ENCODE results near the gene CEL.

The CEL gene

GRCh38 chr9:133107961-133108793 lies 46.4 kb downstream of the CEL start:
- Histone ChIP-seq H3K9ac (ENCODE audit: low read depth, low read length) (no peak overlapping the region), H3K9me3 (replicated peaks; ENCODE audit: low read length) (no peaks in the 10 kb centered on the region)

GRCh38 chr9:133108794-133109641 lies 47.2 kb downstream of the CEL start:
- Histone ChIP-seq H3K4me3 (ENCODE audit: low read length) (no peak overlapping the region), H3K9me3 (replicated peaks; ENCODE audit: low read length) (no peaks in the 10 kb centered on the region)

More at GRCh38 chr9:133107961-133108793, 46.4 kb downstream of the CEL start:
- Histone ChIP-seq H3K27me3 (ENCODE audit: control insufficient read depth, insufficient read depth, low read length) (no peaks in the 10 kb centered on the region), H3K4me2 (ENCODE audit: low read length) (no peak overlapping the region), H3K36me3 (ENCODE audit: insufficient read depth, low read length) (peaks cover 31% of the 10 kb centered on the region), H3K4me1 (ENCODE audit: control insufficient read depth, insufficient read depth, low read length) (peaks cover 7% of the 10 kb centered on the region), H3K4me3 (ENCODE audit: low read length) (no peak overlapping the region)

GRCh38 chr9:133109931-133110650 lies 48.3 kb downstream of the CEL start:
- no peaks in the 10 kb centered on the region for H3K9me3 ChIP-seq (replicated peaks; ENCODE audit: low read length)
- peaks cover 31% of the 10 kb centered on the region for H3K36me3 ChIP-seq (ENCODE audit: insufficient read depth, low read length)
- H3K4me2 ChIP-seq (ENCODE audit: low read length), result no peak overlapping the region
- no peak overlapping the region for H3K4me3 ChIP-seq (ENCODE audit: low read length)
- H3K4me1 ChIP-seq (ENCODE audit: control insufficient read depth, insufficient read depth, low read length), result peaks cover 26% of the 10 kb centered on the region
- H3K27me3 ChIP-seq (ENCODE audit: control insufficient read depth, insufficient read depth, low read length), result no peaks in the 10 kb centered on the region
- H3K9ac ChIP-seq (ENCODE audit: low read depth, low read length), result no peak overlapping the region

More at GRCh38 chr9:133108794-133109641, 47.2 kb downstream of the CEL start:
- Histone ChIP-seq H3K36me3 (ENCODE audit: insufficient read depth, low read length) (peaks cover 31% of the 10 kb centered on the region), H3K4me1 (ENCODE audit: control insufficient read depth, insufficient read depth, low read length) (peaks cover 15% of the 10 kb centered on the region), H3K27me3 (ENCODE audit: control insufficient read depth, insufficient read depth, low read length) (no peaks in the 10 kb centered on the region), H3K9ac (ENCODE audit: low read depth, low read length) (no peak overlapping the region), H3K4me2 (ENCODE audit: low read length) (no peak overlapping the region)

GRCh38 chr9:133111808-133112662 lies 50.3 kb downstream of the CEL start:
- no peak overlapping the region for H3K4me2 ChIP-seq (ENCODE audit: low read length)
- H3K9me3 ChIP-seq (replicated peaks; ENCODE audit: low read length), result no peaks in the 10 kb centered on the region
- H3K4me1 ChIP-seq (ENCODE audit: control insufficient read depth, insufficient read depth, low read length), result peaks cover 39% of the 10 kb centered on the region
- H3K4me3 ChIP-seq (ENCODE audit: low read length), result no peak overlapping the region
- H3K27me3 ChIP-seq (ENCODE audit: control insufficient read depth, insufficient read depth, low read length), result no peaks in the 10 kb centered on the region
- peaks cover 23% of the 10 kb centered on the region for H3K36me3 ChIP-seq (ENCODE audit: insufficient read depth, low read length)
- H3K9ac ChIP-seq (ENCODE audit: low read depth, low read length), result no peak overlapping the region

GRCh38 chr9:133112663-133113026 lies 50.9 kb downstream of the CEL start:
- H3K9ac ChIP-seq (ENCODE audit: low read depth, low read length), result no peak overlapping the region
- peaks cover 17% of the 10 kb centered on the region for H3K36me3 ChIP-seq (ENCODE audit: insufficient read depth, low read length)
- H3K4me3 ChIP-seq (ENCODE audit: low read length), result no peak overlapping the region

GRCh38 chr9:133113163-133113948 lies 51.6 kb downstream of the CEL start:
- H3K4me2 ChIP-seq (ENCODE audit: low read length), result peak overlapping the region; percentile 45
- H3K9me3 ChIP-seq (replicated peaks; ENCODE audit: low read length), result no peaks in the 10 kb centered on the region
- H3K9ac ChIP-seq (ENCODE audit: low read depth, low read length), result peak overlapping the region; percentile 13
- no peaks in the 10 kb centered on the region for H3K27me3 ChIP-seq (ENCODE audit: control insufficient read depth, insufficient read depth, low read length)
- H3K36me3 ChIP-seq (ENCODE audit: insufficient read depth, low read length), result peaks cover 10% of the 10 kb centered on the region
- peaks cover 46% of the 10 kb centered on the region for H3K4me1 ChIP-seq (ENCODE audit: control insufficient read depth, insufficient read depth, low read length)
- no peak overlapping the region for H3K4me3 ChIP-seq (ENCODE audit: low read length)

More at GRCh38 chr9:133112663-133113026, 50.9 kb downstream of the CEL start:
- Histone ChIP-seq H3K4me1 (ENCODE audit: control insufficient read depth, insufficient read depth, low read length) (peaks cover 43% of the 10 kb centered on the region), H3K27me3 (ENCODE audit: control insufficient read depth, insufficient read depth, low read length) (no peaks in the 10 kb centered on the region), H3K4me2 (ENCODE audit: low read length) (no peak overlapping the region), H3K9me3 (replicated peaks; ENCODE audit: low read length) (no peaks in the 10 kb centered on the region)

- Histone ChIP-seq H3K9me3 (replicated peaks; ENCODE audit: low read length) (no peaks in the 10 kb centered on the region), H3K9ac (ENCODE audit: low read depth, low read length) (peak overlapping the region; percentile 13), H3K4me3 (ENCODE audit: low read length) (no peak overlapping the region), H3K4me2 (ENCODE audit: low read length) (peak overlapping the region; percentile 45), H3K4me1 (ENCODE audit: control insufficient read depth, insufficient read depth, low read length) (peaks cover 49% of the 10 kb centered on the region), H3K27me3 (ENCODE audit: control insufficient read depth, insufficient read depth, low read length) (peaks cover 6% of the 10 kb centered on the region), H3K36me3 (ENCODE audit: insufficient read depth, low read length) (peaks cover 5% of the 10 kb centered on the region)
These were observed 52.4 kb downstream of the CEL start for GRCh38 chr9:133113949-133114885.

- H3K4me3 ChIP-seq (ENCODE audit: low read length), result no peak overlapping the region
- peak overlapping the region; percentile 22 for H3K4me2 ChIP-seq (ENCODE audit: low read length)
- H3K27me3 ChIP-seq (ENCODE audit: control insufficient read depth, insufficient read depth, low read length), result peaks cover 6% of the 10 kb centered on the region
- peaks cover 57% of the 10 kb centered on the region for H3K4me1 ChIP-seq (ENCODE audit: control insufficient read depth, insufficient read depth, low read length)
- H3K9ac ChIP-seq (ENCODE audit: low read depth, low read length), result peak overlapping the region; percentile 51
- peaks cover 3% of the 10 kb centered on the region for H3K36me3 ChIP-seq (ENCODE audit: insufficient read depth, low read length)
- H3K9me3 ChIP-seq (replicated peaks; ENCODE audit: low read length), result no peaks in the 10 kb centered on the region
These were observed 53.3 kb downstream of the CEL start for GRCh38 chr9:133114886-133115603.

Data from skeletal muscle satellite cell (primary cell).